Stimulated activated CD4-positive, alpha-beta T cell treated with anti-CD3 and anti-CD28 coated beads, Interleukin-2, amount 100 ng/mL, for 4 hours (primary cell): ENCODE results near the gene MYO1B.

ENCODE experiments used
- DNase-seq: peaks from one replicate; pipeline ENCODE4 v3.0.0-alpha.2; 2020; ENCODE audit warnings: low read depth

Gene MYO1B

DNA sequence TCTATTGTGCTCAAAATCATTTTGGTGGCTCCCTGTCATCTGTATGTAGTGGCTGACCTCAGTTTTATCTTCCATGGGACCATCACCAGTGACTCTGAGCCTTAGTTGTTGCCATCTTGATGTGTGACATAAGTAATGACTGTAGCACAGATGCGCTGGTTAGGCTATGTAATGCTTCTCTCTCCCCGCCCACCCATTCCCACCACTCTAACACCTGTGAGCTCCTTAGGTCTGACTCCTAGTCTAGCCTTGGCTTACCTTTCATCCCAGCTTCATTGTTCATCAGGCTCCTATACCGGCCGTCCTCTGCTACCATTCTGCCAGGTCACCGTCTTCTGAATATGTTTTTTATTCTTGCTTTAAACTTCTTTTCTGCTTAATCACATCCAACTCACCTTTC is 17.2 kb downstream of the MYO1B start:
- no peak for DNase-seq

GRCh38 chr2:191263050-191263449 is 17.8 kb downstream of the MYO1B start:
- DNase-seq: no peak

GRCh38 chr2:191264647-191265081 is 19.5 kb downstream of the MYO1B start:
- DNase-seq: no peak

GRCh38 chr2:191265311-191266170 is 20.3 kb downstream of the MYO1B start:
- no peak for DNase-seq

DNA sequence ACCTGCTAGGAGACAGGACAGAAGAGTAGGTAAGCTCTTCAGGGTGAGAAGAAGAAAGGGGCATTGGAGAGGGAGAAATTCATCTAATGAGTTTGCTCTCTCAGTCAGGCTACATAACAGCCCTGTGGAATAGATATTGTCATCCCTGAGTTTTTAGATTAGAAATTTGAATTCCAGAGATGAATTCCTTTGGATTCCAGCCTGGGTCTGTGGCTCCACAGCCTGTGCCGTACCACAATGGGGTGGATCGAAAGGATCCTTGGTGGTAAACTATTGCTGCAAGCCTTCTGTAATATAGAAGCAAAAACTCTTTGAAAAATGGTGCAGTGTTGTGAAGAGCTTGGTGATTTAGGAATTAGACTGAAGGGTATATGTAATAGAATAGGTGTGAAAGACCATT is 21.0 kb downstream of the MYO1B start:
- no peak for DNase-seq

GRCh38 chr2:191268596-191268995 is 23.4 kb downstream of the MYO1B start:
- no peak for DNase-seq

GRCh38 chr2:191270306-191271161 is 25.3 kb downstream of the MYO1B start:
- no peak for DNase-seq

- no peak for DNase-seq
These were observed 26.9 kb downstream of the MYO1B start for GRCh38 chr2:191272064-191272463.

- no peak for DNase-seq
These were observed 29.2 kb downstream of the MYO1B start for GRCh38 chr2:191274413-191274815.

DNA sequence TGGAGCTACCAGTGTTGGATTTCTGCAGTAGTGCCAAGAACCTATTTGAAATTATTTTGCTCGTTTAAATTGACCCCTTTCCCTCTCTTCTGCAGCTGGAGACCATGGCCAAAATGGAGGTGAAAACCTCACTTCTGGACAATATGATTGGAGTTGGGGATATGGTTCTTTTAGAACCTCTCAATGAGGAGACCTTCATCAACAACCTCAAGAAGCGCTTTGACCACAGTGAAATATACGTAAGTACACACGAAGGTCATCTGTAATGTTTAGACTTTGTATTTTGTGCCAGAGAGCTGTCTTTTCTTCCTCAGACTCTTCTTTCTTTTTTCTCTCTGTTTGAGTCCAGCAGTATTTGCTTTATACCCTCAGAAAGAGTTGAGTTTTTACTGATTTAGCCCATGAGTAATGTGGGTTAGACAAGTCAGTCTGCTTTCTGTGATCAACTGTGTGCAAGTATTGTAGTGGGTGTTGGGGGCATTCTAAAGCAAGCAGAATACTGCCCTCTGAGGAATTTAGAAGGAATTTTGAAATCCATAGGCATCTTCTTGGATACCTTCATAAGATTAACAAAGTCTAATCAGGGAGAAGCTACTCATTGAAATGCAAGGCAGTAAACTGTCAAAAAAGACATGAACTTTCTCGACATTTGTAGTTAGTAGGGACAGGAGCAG is 31.7 kb downstream of the MYO1B start:
- no peak for DNase-seq

GRCh38 chr2:191280290-191280689 is 35.1 kb downstream of the MYO1B start:
- no peak for DNase-seq

GRCh38 chr2:191280834-191281756 is 35.9 kb downstream of the MYO1B start:
- DNase-seq: no peak

GRCh38 chr2:191285252-191285651 is 40.0 kb downstream of the MYO1B start:
- no peak for DNase-seq

GRCh38 chr2:191287820-191288219 is 42.6 kb downstream of the MYO1B start:
- DNase-seq: no peak

- no peak for DNase-seq
These were observed 43.8 kb downstream of the MYO1B start for GRCh38 chr2:191289049-191289448.

- no peak for DNase-seq
These were observed 46.3 kb downstream of the MYO1B start for GRCh38 chr2:191291471-191291870.

- no peak for DNase-seq
These were observed 47.7 kb downstream of the MYO1B start for GRCh38 chr2:191292869-191293268.

GRCh38 chr2:191295088-191295487 is 49.9 kb downstream of the MYO1B start:
- no peak for DNase-seq

GRCh38 chr2:191296083-191297006 is 51.1 kb downstream of the MYO1B start:
- DNase-seq: no peak

- no peak for DNase-seq
These were observed 51.8 kb downstream of the MYO1B start for GRCh38 chr2:191297033-191297432.
